ENCODE data around the gene ACTL8.

ACTL8 gene

GRCh38 chr1:17755120-17755519 is at the start of gene ACTL8:
Gene ACTL8, plus strand, starts transcription at chr1:17755333. Its CDS starts 67,676 bp downstream, at chr1:17823009.
- no peak for DNase-seq (ENCODE audit: low read depth)

GRCh38 chr1:17706445-17706844 is 48.7 kb upstream of the ACTL8 start:
- no peak for DNase-seq (ENCODE audit: low read depth)

GRCh38 chr1:17709981-17710380 is 45.2 kb upstream of the ACTL8 start:
- no peak for DNase-seq (ENCODE audit: low read depth)

- no peak for DNase-seq (ENCODE audit: low read depth)
These were observed 44.1 kb upstream of the ACTL8 start for GRCh38 chr1:17710889-17711576.

- DNase-seq (ENCODE audit: low read depth): no peak
These were observed 43.6 kb upstream of the ACTL8 start for GRCh38 chr1:17711577-17711910.

GRCh38 chr1:17711941-17712340 is 43.2 kb upstream of the ACTL8 start:
- no peak for DNase-seq (ENCODE audit: low read depth)

- DNase-seq (ENCODE audit: low read depth): no peak
These were observed 41.1 kb upstream of the ACTL8 start for GRCh38 chr1:17713993-17714392.

- no peak for DNase-seq (ENCODE audit: low read depth)
These were observed 37.3 kb upstream of the ACTL8 start for GRCh38 chr1:17717594-17718535.

- no peak for DNase-seq (ENCODE audit: low read depth)
These were observed 35.3 kb upstream of the ACTL8 start for GRCh38 chr1:17719874-17720273.

GRCh38 chr1:17721444-17721843 is 33.7 kb upstream of the ACTL8 start:
- DNase-seq (ENCODE audit: low read depth): no peak

GRCh38 chr1:17723684-17724083 is 31.4 kb upstream of the ACTL8 start:
- DNase-seq (ENCODE audit: low read depth): no peak

- no peak for DNase-seq (ENCODE audit: low read depth)
These were observed 31.0 kb upstream of the ACTL8 start for GRCh38 chr1:17724150-17724549.

GRCh38 chr1:17725084-17725719 is 29.9 kb upstream of the ACTL8 start:
- no peak for DNase-seq (ENCODE audit: low read depth)

- DNase-seq (ENCODE audit: low read depth): no peak
These were observed 29.1 kb upstream of the ACTL8 start for GRCh38 chr1:17725811-17726582.

GRCh38 chr1:17728123-17728712 is 26.9 kb upstream of the ACTL8 start:
- DNase-seq (ENCODE audit: low read depth): no peak

GRCh38 chr1:17729248-17729647 is 25.9 kb upstream of the ACTL8 start:
- no peak for DNase-seq (ENCODE audit: low read depth)

GRCh38 chr1:17729909-17730308 is 25.2 kb upstream of the ACTL8 start:
- no peak for DNase-seq (ENCODE audit: low read depth)

- DNase-seq (ENCODE audit: low read depth): no peak
These were observed 23.7 kb upstream of the ACTL8 start for GRCh38 chr1:17731460-17731859.

- DNase-seq (ENCODE audit: low read depth): no peak
These were observed 22.7 kb upstream of the ACTL8 start for GRCh38 chr1:17732475-17732874.

- no peak for DNase-seq (ENCODE audit: low read depth)
These were observed 21.5 kb upstream of the ACTL8 start for GRCh38 chr1:17733661-17734060.

- DNase-seq (ENCODE audit: low read depth): no peak
These were observed 20.5 kb upstream of the ACTL8 start for GRCh38 chr1:17734609-17735008.

- no peak for DNase-seq (ENCODE audit: low read depth)
These were observed 19.8 kb upstream of the ACTL8 start for GRCh38 chr1:17735348-17735747.
